AG04450 (cell line): ENCODE results near the gene TMEM9B. TPM values are rescaled to one million over a fixed set of nuclear protein-coding genes. Genes with fewer than 3 reads are reported as not detected.
A peak's percentile ranks its signal among the peaks of the same experiment; 100 is the strongest.

Experiments
- CTCF ChIA-PET: fragments of 300-600, 350-600 bp; formaldehyde crosslinking; extraction: SDS; loops from one replicate; lab custom pipeline; 2022; ENCODE audit warnings: antibody characterized with exemption, inconsistent platforms; lab: Charles Lee
- POLR2A ChIA-PET: fragments of 350-600 bp; formaldehyde crosslinking; extraction: SDS; loops from one replicate; lab custom pipeline; 2021; ENCODE audit warnings: antibody characterized with exemption, inconsistent platforms; lab: Yijun Ruan, JAX
- DNase-seq: peaks from one replicate; pipeline ENCODE4 v3.0.0-alpha.2; 2011; ENCODE audit warnings: low read depth, low spot score
- H3K27ac ChIP-seq: one replicate; pipeline ENCODE4 v1.5.1; 2012; ENCODE audit warnings: low read depth, low read length, control low read depth
- H3K27me3 ChIP-seq: one replicate; pipeline ENCODE4 v1.6.0; 2012; ENCODE audit warnings: low read length; ENCODE audit not compliant: control insufficient read depth, insufficient read depth
- H3K4me3 ChIP-seq: 2 replicates; pipeline ENCODE4 v1.5.1; 2011; ENCODE audit warnings: mild to moderate bottlenecking, low read depth, low read length, control low read depth
- H3K9me3 ChIP-seq: 2 replicates; pipeline ENCODE4 v1.5.1; 2012; ENCODE audit warnings: low read length; ENCODE audit not compliant: control insufficient read depth, insufficient read depth
- CTCF ChIP-seq: IDR thresholded peaks from 2 replicates; pipeline ENCODE4 v1.5.1; 2011; ENCODE audit warnings: low read depth, low read length, control low read depth, inconsistent platforms
- polyA plus RNA-seq: library from polyadenylated mRNA; depleted of rRNA; stranded (reverse); fragments of >200 nt; gene quantifications from 2 replicates; pipeline ENCODE4 v1.2.3, GENCODE V29; 2011

The TMEM9B gene
- polyA plus RNA-seq, 1 experiment = 53.9 TPM

GRCh38 chr11:8956860-8957259 is 7.4 kb downstream of the TMEM9B start:
- TF ChIP-seq CTCF = no peak
- CTCF ChIA-PET = interaction anchor here (0.6 to 1.1 kb wide), 2 partner anchors 42 to 257 kb away, joined by 3 to 6 read pairs; no protein-coding TSS in a partner anchor
- no peak for DNase-seq
- no peaks in the 10 kb centered on the region for H3K27me3 ChIP-seq
- no peak overlapping the region for H3K4me3 ChIP-seq
- POLR2A ChIA-PET = no interaction called here
- no peak overlapping the region for H3K27ac ChIP-seq
- H3K9me3 ChIP-seq = no peaks in the 10 kb centered on the region

GRCh38 chr11:8948886-8949285 is 15.4 kb downstream of the TMEM9B start:
- no peaks in the 10 kb centered on the region for H3K27me3 ChIP-seq
- TF ChIP-seq CTCF = no peak
- POLR2A ChIA-PET = interaction anchor here (0.6 kb wide), 1 partner anchor 34 kb away, joined by 4 read pairs; no protein-coding TSS in a partner anchor
- no peak for DNase-seq
- H3K4me3 ChIP-seq = no peak overlapping the region
- CTCF ChIA-PET = interaction anchor here (0.9 to 2.8 kb wide), 4 partner anchors 11 to 189 kb away, joined by 3 to 22 read pairs (median 6); no protein-coding TSS in a partner anchor
- no peaks in the 10 kb centered on the region for H3K9me3 ChIP-seq
- no peak overlapping the region for H3K27ac ChIP-seq

GRCh38 chr11:8947230-8947943 is 16.9 kb downstream of the TMEM9B start:
- ChIA-PET POLR2A (no interaction called here), CTCF (interaction anchor here (0.7 to 2.8 kb wide), 3 partner anchors 13 to 190 kb away, joined by 3 to 22 read pairs (median 6); no protein-coding TSS in a partner anchor)
- TF ChIP-seq CTCF = no peak
- Histone ChIP-seq H3K9me3 (no peaks in the 10 kb centered on the region), H3K27ac (peak overlapping the region; percentile 25), H3K4me3 (no peak overlapping the region), H3K27me3 (no peaks in the 10 kb centered on the region)
- no peak for DNase-seq

- TF ChIP-seq CTCF = no peak
- CTCF ChIA-PET = interaction anchor here (0.5 to 1.7 kb wide), 6 partner anchors 9 to 196 kb away, joined by 3 to 5 read pairs (median 3); no protein-coding TSS in a partner anchor
- POLR2A ChIA-PET = no interaction called here
These were observed 21.6 kb downstream of the TMEM9B start, which contains the start of gene ASCL3 for GRCh38 chr11:8942518-8943066. Gene ASCL3, minus strand, starts transcription at chr11:8943016. Its CDS starts 4,855 bp downstream, at chr11:8938161.

More at GRCh38 chr11:8942518-8943066, 21.6 kb downstream of the TMEM9B start, which contains the start of gene ASCL3:
- Histone ChIP-seq H3K9me3 (no peaks in the 10 kb centered on the region), H3K4me3 (no peak within 1 kb of the TSS), H3K27ac (no peak within 1 kb of the TSS), H3K27me3 (no peaks in the 10 kb centered on the region)
- no peak for DNase-seq
